ENCODE data around the gene PYM1.
"Not testable (repeated sequence)": the region's sequence is repeated elsewhere in the genome, so short reads cannot be mapped to it uniquely, and the experiment has no call there.

The PYM1 gene

DNA sequence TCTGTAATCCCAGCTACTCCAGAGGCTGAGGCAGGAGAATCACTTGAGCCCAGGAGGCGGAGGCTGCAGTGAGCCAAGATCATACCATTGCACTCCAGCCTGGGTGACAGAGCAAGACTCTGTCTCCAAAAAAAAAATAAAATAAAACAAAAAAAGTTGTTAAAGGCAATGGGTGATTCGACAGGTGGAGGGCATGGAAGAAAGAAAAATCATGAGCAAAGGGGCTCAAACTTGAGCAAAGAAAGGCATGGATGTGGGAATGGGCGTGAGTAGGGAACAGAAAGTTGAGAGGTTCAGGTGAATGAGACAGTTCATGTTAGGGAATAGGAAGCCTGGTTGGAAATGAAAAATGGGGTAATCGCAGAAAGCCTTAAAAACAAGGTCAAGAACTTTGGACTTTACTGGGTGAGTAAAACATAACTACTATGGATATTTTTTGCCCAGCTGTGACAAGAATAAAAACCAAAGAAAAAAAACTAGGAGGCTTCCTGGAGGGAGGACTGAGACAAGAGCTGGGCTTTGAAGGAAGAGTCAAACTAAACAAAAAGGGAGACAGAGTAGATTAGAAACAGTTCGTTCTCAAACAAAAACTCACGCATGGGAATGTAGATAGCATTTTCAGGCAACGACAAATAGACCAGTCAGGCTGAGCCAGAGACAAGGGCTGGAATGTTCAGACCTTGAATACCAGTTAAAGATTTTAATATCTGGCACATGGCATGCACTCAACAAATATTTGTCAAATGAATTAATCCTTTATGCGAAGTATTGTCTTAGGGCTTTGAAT is 18.8 kb downstream of the PYM1 start:
- no peak for DNase-seq

DNA sequence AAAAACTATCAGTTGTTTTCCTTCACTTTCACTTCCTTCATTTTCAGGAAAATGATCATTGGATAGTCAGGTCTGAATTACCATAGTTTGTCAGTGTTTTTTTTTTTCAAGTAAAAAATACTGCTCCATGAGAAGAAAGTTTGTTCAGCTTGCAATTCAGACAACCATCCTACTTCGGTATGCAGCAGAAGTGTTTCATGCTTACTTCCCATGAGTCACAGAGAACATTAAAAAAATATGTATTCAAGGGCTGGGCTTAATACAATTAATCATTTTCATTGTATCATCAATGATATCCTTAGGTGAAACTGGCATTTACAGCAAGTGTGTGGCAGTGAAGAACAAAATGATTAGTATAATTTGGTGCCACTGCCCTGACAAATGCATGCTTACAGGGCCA is 21.6 kb downstream of the PYM1 start:
- no peak for DNase-seq

DNA sequence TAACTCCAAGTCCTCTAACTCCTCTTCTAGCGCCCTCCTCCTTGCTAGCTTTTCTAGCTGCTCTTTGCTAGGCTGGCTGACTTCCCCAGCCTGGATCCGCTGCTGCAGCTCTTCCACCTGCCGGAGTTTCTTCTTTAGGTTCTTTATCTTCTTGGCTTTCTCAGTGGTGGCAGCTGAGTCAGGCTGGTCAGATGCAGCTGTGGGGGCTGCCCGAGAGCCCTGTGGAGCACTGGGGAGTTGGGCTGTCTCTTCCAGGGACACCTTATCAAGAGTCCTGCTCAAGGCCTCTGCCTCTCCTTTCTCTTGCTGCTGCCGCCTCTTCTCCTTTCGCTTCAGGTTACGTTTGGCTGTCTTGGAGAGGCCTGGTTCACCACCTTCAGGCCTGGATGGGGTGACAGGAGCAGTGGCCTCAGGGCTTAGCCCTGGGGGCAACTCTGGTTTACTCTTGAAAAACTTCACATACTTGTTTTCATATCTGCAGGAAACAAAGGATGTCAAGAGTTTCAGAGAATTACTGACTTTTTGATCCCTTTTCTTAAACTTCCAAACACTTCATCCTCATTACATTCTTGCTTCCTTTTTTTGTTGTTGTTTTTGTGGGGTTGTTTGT is 25.7 kb downstream of the PYM1 start:
- DNase-seq = no peak

DNA sequence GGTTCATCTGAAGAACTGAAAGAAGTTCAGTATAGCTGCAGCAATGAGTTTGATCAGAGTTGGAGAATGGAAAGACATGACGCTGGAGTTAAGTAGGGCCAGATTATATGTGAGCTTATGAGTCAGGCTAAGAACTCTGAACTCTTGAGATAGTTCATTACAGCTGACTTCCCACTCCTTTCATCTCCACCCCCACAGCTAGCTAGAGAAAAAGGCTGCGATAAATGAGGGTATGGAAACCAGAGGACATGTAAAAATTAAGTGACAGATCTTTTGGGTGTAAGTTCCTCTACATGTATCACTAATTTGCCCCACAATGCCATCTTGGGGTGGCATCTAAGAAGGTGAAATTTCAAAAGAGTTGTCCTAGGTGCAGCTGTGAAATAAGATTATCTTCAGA is 28.6 kb downstream of the PYM1 start:
- DNase-seq = no peak

DNA sequence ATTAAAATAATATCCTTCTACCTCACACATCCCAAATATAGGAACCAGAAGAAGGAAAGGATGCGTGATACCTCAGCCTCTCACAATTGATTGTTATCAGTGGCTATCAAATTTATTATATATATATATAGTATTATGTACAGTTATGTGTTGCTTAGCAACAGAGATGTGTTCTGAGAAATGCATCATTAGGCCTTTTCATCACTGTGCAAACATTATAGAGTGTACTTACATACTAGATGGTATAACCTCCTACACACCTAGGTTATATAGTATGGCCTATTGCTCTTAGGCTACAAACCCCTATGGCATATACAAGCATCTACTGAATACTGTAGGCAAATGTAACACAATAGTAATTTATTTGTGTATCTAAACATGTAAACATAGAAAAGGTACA is 34.0 kb downstream of the PYM1 start:
- no peak for DNase-seq

DNA sequence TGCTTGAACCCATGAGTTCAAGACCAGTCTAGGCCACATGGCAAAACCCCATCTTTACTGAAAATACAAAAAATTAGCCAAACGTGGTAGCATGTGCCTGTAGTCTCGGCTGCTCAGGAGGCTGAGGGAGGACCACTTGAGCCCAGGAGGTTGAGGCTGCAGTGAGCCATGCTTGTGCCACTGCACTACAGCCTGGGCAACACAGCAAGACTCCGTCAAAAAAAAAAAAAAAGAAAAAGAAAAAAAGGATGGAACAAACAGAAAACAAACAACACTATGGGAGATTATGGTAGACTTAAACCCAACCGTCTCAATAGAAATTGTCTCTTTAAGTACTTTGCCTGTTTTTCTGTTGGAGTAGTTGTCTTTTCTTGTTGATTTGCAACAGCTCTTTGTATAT is 36.4 kb downstream of the PYM1 start:
- DNase-seq = no peak

DNA sequence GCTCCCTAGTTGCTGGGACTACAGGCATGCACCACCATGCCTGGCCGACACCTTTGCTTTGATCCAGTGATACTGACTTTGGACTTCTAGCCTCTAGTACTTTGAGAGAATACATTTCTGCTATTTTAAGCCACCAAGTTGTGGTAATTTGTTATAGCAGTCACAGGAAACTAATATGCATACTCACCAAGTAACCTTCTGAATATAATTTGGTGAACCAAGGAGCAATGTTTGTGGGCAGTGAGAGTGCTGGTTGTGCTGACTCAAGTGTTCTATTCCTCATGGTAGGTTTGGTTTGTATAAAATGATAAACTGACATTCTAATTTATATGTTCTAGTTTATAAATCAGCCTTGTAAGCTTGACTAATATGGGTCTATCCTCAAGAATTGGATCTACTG is 42.6 kb downstream of the PYM1 start:
- no peak for DNase-seq

DNA sequence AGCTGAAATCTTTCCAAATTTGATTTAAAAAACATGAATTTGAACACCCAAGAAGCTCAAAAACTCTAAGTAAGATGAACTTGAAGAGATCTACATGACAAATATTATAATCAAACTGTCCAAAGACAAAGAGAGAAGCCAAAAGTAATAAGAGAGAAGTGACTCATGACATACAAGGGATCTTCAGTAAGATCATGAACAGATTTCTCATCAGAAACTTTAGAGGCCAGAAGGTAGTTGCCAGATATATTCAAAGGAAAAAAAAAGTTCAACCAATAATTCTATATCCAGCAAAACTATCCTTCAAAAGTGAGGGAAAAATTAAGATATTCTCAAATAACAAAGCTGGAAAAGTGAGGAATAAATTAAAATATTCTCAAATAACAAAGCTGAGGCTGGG is 49.9 kb downstream of the PYM1 start:
- DNase-seq = no peak

DNA sequence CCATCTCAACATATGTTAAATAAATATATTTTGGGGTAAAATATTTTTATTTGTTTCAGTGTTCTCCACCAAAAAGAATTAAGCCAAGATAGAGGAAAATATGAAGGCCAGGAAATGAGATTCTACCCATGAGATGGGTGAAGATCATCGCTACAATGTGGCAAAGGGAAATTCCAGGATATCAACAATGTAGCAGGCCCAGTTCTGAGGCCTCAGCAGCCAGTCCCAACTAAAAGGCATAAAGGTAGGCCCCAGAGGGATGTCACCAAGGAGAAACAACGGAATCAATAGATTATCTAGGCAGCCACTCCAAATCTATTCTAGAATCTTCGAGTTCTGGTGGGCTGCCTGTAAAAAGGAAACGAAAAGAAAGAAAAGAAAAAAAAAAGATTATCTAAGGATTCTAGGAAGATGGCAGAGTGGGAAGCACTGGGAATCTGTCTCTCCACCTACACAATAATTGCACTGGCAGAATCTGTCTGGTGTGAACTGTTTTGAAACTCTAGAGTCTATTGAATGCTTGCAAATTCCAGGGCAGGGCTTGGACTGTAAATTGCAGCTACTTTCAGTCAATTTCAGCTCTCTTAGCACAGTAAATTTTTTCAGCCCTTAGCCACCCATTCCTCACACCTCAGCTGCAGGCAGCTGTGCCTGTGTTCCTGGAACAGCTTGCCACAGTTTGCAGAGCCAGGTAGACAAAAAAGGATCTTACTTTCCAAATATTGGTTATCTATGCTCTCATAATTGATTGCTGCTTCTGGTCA is 51.8 kb downstream of the PYM1 start:
- DNase-seq = no peak

DNA sequence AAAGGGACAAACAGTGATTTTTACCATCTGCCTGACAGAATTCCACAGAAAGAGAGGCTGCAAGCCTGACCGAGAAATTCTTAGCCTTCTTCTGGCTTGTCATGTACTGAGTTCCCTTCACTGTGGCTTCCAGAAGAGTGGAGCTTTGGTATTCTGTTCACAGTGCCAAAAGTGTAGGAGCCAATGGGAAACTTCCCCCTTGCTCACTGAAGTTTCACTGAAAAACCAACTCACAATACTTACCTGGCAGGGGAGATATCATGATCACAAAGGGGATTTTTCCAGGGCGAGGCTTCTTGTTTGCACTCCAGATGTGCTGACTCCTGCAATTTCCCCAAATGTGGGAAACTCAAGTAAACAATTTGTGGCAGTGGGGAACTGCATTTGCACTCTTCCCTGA is 53.3 kb downstream of the PYM1 start:
- DNase-seq = no peak

DNA sequence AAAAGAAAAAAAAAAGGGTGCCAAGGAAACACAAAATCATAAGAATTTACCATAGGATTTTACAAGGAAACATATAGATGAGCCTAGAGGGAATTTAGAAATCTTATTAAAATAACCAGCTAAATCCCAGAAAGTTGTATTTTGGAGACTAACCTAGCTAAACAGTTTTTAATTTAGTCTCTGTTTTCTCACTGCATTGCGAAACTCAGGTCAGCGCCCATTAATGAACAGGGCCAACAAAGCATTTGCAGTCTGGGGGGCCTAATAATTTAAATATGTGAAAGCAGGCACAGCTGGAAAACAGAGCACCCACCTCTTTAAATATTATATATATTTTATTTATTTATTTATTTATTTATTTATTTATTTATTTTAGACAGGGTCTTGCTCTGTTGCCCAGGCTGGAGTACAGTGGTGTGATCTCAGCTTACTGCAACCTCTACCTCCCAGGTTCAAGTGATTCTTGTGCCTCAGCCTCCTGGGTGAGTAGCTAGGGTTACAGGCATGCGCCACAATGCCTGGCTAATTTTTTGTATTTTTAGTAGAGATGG is 61.2 kb downstream of the PYM1 start:
- not testable (repeated sequence) for DNase-seq

DNA sequence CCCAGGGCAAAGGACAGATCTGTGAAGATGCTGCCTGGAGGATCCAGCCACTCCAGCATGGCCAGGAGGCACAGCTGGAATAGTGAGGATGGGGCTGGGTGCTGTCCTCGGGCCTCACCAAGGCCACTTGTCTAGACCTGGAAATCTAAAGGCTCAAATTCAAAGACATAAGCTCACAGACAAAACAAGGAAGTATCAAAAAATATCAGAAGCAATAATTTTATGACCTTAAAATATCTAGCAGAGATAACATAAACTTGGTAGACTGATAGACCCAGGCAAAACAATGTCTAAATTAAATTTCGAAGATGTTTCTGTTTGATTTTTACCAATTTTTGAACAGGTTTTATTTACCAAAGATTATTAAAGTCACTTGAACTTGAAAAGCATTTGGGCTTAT is 62.4 kb downstream of the PYM1 start:
- DNase-seq = no peak

DNA sequence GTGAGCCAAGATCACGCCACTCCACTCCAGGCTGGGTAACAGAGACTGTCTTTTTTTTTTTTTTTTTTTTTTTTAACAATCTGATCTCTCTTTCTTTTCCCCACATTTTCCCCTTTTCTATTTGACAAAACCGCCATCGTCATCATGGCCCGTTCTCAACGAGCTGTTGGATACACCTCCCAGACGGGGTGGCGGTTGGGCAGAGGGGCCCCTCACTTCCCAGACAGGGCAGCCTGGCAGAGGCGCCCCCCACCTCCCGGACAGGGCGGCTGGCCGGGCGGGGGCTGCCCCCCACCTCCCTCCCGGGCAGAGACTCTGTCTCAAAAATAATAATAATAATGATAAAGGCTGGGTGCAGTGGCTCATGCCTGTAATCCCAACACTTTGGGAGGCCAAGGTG is 64.8 kb downstream of the PYM1 start:
- not testable (repeated sequence) for DNase-seq

DNA sequence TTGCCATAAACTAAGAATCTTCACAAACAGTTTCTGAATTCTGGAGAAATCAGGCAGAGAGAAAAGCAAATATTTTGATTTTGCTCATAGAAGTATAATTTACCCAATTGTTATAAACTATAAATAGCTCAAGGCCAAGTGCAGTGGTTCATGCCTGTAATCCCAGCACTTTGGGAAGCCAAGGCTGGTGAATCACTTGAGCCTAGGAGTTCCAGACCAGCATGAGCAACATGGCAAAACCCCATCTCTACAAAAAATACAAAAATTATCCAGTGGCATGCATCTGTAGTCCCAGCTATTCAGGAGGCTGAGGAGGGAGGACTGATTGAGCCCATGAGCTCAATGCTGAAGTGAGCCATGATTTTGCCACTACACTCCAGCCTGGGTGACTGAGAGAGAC is 65.4 kb downstream of the PYM1 start:
- no peak for DNase-seq

DNA sequence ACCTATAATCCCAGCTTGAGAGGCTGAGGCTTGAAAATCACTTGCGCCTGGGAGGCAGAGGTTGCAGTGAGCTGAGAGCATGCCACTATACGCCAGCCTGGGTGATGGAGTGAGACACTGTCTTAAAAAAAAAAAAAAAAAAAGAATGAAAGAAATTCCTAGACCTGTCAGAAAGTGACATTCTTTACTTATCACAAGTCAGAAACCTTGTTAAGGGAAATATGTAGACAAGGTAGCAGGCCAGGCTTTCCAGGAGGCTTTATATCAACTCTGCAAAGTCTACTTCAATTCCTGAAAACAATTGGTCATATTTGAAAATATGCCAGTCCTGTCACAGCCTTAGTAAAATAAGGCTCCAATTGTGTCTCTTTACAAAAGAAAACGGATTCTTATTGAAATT is 65.8 kb downstream of the PYM1 start:
- DNase-seq = no peak

DNA sequence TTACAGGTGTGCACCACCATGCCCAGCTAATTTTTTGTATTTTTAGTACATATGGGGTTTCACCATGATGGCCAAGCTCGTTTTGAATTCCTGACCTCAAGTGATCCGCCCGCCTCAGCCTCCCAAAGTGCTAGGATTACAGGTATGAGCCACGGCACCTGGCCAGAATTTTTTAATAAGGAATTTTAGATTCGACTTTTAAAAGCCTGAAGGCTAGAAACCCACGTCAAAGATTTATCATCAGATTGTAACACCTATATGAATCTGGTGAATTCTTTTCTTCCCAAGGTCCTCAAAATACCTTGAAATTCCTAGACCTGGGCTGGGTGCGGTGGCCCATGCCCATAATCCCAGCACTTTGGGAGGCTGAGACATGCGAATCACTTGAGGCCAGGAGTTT is 66.3 kb downstream of the PYM1 start:
- DNase-seq = no peak

DNA sequence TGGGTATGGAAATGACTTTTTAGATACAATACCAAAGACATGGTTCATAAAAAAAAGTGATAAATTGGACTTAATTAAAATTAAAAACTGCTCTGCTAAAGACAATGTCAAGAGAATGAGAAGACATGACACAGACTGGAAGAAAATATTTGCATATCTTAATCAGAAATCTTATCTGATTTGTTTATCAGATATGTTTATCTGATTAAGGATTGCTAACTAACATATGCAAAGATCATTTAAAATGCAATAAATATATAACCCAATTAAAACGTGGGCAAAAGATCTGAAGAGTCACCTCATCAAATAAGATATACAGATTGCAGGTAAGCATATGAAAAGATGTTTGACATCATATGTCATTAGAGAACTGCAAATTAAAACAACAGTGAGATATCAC is 75.0 kb downstream of the PYM1 start:
- no peak for DNase-seq
